ENCODE measurements around the gene FBLN5. TPM values are rescaled to one million over a fixed set of nuclear protein-coding genes. Genes with fewer than 3 reads are reported as not detected.

The FBLN5 gene
- total and polyA plus RNA-seq, 2 donors (not counting 3 experiments of a cell fraction or from before 2014, with no cell fraction given), result 27.6 to 33.1 TPM

DNA sequence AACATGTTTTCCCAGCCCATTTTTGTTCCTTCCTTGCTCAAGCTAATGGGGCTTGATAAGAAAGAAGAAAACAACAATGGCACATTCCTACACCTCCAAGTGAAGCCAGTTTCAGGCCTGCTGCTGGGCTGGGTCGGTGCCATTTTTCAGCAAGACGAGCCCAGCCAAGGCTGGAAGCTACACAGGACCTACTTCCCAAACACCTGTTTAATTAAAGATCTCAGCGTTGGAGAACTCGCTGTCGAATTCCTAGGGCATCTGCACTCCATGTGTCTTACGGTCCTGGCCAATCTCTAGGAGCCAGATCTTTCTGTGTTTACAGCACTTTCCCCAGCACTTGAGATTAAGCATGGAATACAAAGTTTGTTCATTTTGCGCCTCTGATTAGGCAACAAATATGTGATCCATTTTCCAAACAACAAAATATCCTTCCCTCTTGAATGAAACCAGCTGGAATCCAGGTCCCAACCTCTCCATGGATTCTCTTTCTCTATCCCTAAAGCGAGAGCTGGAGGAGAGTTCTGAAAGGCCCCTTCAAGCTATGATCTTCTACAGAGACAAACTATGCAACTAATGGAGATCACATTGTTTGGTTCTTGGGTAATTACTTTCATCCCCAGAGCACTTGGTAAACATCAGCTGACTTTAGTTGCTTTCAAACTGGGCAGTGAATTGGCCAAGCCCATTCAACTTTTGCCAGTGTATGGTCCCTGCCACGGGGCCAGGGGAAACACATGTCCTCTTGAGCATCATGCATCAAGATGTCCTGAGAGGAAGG is 45.9 kb downstream of the FBLN5 start:
- Histone ChIP-seq H3K79me2 (ENCODE audit: control insufficient read depth, insufficient read depth, low read length) (no peaks in the 10 kb centered on the region), H3K4me1 (ENCODE audit: control insufficient read depth, extremely low read depth, insufficient read depth, low read length) (no peaks in the 10 kb centered on the region), H3K9me1 (replicated peaks; ENCODE audit: control insufficient read depth, extremely low read depth, insufficient read depth, low read length) (no peaks in the 10 kb centered on the region), H3K4me3 (replicated peaks in 1 of 3; ENCODE audit: insufficient read depth in 1 of 3, low read depth in 1 of 3, low read length in 3 of 3) (no peak overlapping the region), H2AFZ (ENCODE audit: low read depth, low read length) (no peak overlapping the region), H3K9me3 (replicated peaks; ENCODE audit: control insufficient read depth, insufficient read depth, low read length) (no peaks in the 10 kb centered on the region), H4K20me1 (replicated peaks; ENCODE audit: control insufficient read depth, extremely low read depth, insufficient read depth, low read length) (no peaks in the 10 kb centered on the region), H3K27ac (ENCODE audit: insufficient read depth, low read depth, low read length) (no peak overlapping the region), H3K27me3 (ENCODE audit: control insufficient read depth in 2 of 2, insufficient read depth in 2 of 2, low read length in 2 of 2) (peaks cover 0 to 2% of the 10 kb centered on the region in 2 experiments), H3K4me2 (ENCODE audit: insufficient read depth, low read length) (no peak overlapping the region), H3K36me3 (ENCODE audit: control insufficient read depth in 2 of 2, extremely low read depth in 1 of 2, insufficient read depth in 2 of 2, low read length in 2 of 2) (no peaks in the 10 kb centered on the region), H3K9ac (replicated peaks; ENCODE audit: extremely low read depth, insufficient read depth, low read length) (no peak overlapping the region)
- intact Hi-C loops (cut with micrococcal nuclease), result no loop called here
- ChIA-PET POLR2A (no interaction called here), CTCF (no interaction called here)
- dilution Hi-C loops (cut with MboI; ENCODE audit: extremely low pct_ligation_motif_present, low sequenced_read_pairs), result no loop called here
- TF ChIP-seq JUN (IDR thresholded peaks at IDR 0.05; ENCODE audit: borderline replicate concordance, insufficient read depth, insufficient read length, low read depth), result no peak
- TF ChIP-seq POLR2AphosphoS5 (IDR thresholded peaks at IDR 0.05; ENCODE audit: insufficient read depth, low read depth, low read length), result no peak
- TF ChIP-seq POLR2A (IDR thresholded peaks at IDR 0.05; ENCODE audit: low read depth, low read length), result no peak
- no peak for TF ChIP-seq GATA2 (IDR thresholded peaks at IDR 0.05; ENCODE audit: insufficient read depth, insufficient read length, low read depth, low read length)
- TF ChIP-seq MYC (IDR thresholded peaks at IDR 0.05; ENCODE audit: low read depth, low read length), result no peak
- no peak for TF ChIP-seq MAX (IDR thresholded peaks at IDR 0.05; ENCODE audit: insufficient read depth, insufficient read length)
- TF ChIP-seq EZH2 (IDR thresholded peaks at IDR 0.05; ENCODE audit: borderline replicate concordance, low read depth, low read length, severe bottlenecking), result no peak
- no peak for TF ChIP-seq FOS (IDR thresholded peaks at IDR 0.05; ENCODE audit: borderline replicate concordance, insufficient read depth, low read length)
- TF ChIP-seq, protein P1, sequence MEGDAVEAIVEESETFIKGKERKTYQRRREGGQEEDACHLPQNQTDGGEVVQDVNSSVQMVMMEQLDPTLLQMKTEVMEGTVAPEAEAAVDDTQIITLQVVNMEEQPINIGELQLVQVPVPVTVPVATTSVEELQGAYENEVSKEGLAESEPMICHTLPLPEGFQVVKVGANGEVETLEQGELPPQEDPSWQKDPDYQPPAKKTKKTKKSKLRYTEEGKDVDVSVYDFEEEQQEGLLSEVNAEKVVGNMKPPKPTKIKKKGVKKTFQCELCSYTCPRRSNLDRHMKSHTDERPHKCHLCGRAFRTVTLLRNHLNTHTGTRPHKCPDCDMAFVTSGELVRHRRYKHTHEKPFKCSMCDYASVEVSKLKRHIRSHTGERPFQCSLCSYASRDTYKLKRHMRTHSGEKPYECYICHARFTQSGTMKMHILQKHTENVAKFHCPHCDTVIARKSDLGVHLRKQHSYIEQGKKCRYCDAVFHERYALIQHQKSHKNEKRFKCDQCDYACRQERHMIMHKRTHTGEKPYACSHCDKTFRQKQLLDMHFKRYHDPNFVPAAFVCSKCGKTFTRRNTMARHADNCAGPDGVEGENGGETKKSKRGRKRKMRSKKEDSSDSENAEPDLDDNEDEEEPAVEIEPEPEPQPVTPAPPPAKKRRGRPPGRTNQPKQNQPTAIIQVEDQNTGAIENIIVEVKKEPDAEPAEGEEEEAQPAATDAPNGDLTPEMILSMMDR (IDR thresholded peaks at IDR 0.05; ENCODE audit: extremely low read depth in 1 of 2, insufficient read depth in 1 of 2, low read depth in 1 of 2, low read length in 2 of 2), result no peak
- DNase-seq (ENCODE audit: low read depth, low spot score), result peak; percentile 54
- no peak for FAIRE-seq
- BruUV-seq (replicated peaks), result no TSS peak

Data from endothelial cell of umbilical vein (primary cell).